ENCODE data around the gene MORN4. TPM values are rescaled to one million over a fixed set of nuclear protein-coding genes. Genes with fewer than 3 reads are reported as not detected.

Gene MORN4
- total RNA-seq, 1 donor from 2014 or later = 11.3 TPM

Other genes with a start within 250 kb of the MORN4 start
- gene RRP12, start 232.2 kb downstream of the MORN4 start, total RNA-seq = 22.1 to 42.8 TPM (median 28.3 TPM) in 3 replicates
- 304 to 334 TPM (median 324 TPM) in 3 replicates for gene PGAM1, start 207.3 kb downstream of the MORN4 start, total RNA-seq
- gene EXOSC1, start 187.5 kb downstream of the MORN4 start, total RNA-seq = 28.6 to 41.2 TPM (median 28.7 TPM) in 3 replicates
- gene ZDHHC16, start 187.3 kb downstream of the MORN4 start, total RNA-seq = 50.4 to 64.8 TPM (median 53.0 TPM) in 3 replicates
- 63.4 to 80.2 TPM (median 66.6 TPM) in 3 replicates for gene MMS19, start 135.1 kb downstream of the MORN4 start, total RNA-seq
- 29.3 to 38.2 TPM (median 38.2 TPM) in 3 replicates for gene UBTD1, start 134.6 kb downstream of the MORN4 start, total RNA-seq
- gene ANKRD2, start 60.7 kb downstream of the MORN4 start, total RNA-seq = 0.46 to 0.60 TPM (median 0.54 TPM) in 3 replicates
- 0.12 TPM in 1 of 3 replicates, not detected in the others for gene HOGA1, start 49.1 kb downstream of the MORN4 start, total RNA-seq
- not detected in 3 replicates for gene C10orf62, start 43.8 kb downstream of the MORN4 start, total RNA-seq
- 20.1 to 20.9 TPM (median 20.1 TPM) in 3 replicates for gene PI4K2A, start 7.2 kb upstream of the MORN4 start, total RNA-seq
- gene AVPI1, start 53.7 kb upstream of the MORN4 start, total RNA-seq = 5.1 to 7.7 TPM (median 6.5 TPM) in 3 replicates
- gene MARVELD1, start 80.2 kb upstream of the MORN4 start, total RNA-seq = 133 to 150 TPM (median 143 TPM) in 3 replicates
- 16.9 to 18.1 TPM (median 17.1 TPM) in 3 replicates for gene ZFYVE27, start 103.6 kb upstream of the MORN4 start, total RNA-seq
- 0.31 to 0.80 TPM (median 0.35 TPM) in 3 replicates for gene SFRP5, start 138.5 kb upstream of the MORN4 start, total RNA-seq
- 0.12 to 0.27 TPM (median 0.13 TPM) in 3 replicates for gene GOLGA7B, start 216.3 kb upstream of the MORN4 start, total RNA-seq